Activated CD8-positive, alpha-beta memory T cell treated with anti-CD3 and anti-CD28 coated beads for 24 hours (primary cell): ENCODE results near the gene UNC5A.

Source experiments
- DNase-seq: peaks from one replicate; pipeline ENCODE4 v3.0.0-alpha.2; 2020

UNC5A gene

GRCh38 chr5:176881816-176882566 lies 71.6 kb downstream of the UNC5A start:
- DNase-seq, result no peak

- no peak for DNase-seq
These were observed 72.2 kb downstream of the UNC5A start for GRCh38 chr5:176882567-176882903.

- no peak for DNase-seq
These were observed 73.6 kb downstream of the UNC5A start for GRCh38 chr5:176883700-176884570.

- no peak for DNase-seq
These were observed 74.2 kb downstream of the UNC5A start for GRCh38 chr5:176884571-176884890.

DNA sequence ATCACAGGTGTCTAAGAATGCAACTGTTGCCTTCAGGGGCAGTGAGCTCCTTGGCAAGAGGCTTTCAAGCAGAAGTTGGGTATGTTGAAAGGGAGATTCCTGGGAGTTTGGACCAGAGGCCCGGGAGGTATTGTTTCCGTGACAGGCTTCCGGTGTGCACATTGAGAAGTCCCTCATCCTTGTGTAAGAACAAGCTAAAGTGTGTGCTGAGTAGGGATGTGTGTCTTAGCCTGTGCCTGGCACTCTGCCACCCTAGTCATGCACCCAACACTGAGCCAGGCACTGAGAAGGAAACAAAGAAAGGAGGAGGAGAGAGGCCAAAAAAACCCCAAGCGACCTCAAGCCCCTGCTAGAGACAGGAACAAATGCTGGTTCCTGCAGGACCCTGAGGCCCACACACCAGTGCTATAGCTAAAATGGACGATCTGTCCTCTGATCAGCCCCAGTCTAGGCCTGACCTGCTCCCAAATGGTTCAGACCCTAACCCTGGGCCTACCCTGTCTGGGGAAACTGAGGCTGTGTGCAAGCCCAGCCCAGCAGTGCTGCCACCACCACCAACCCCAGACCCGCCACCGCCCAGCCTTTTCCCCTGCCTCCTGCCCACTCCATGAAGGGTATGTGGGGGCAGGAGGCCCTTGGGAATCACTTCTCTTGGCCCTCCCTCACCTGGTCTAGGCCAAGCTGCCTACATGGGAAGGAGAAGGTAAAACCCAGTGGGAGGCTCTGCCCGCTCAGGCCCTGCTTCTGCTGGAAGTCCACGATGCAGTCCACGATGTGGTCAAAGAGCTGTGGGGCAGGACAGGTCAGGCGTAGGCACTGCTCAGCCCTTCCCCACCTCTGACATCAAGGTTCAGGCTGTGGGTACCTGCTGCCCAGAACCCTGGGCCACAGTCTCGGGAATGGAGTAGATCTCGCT lies 76.2 kb downstream of the UNC5A start:
- DNase-seq, result no peak

DNA sequence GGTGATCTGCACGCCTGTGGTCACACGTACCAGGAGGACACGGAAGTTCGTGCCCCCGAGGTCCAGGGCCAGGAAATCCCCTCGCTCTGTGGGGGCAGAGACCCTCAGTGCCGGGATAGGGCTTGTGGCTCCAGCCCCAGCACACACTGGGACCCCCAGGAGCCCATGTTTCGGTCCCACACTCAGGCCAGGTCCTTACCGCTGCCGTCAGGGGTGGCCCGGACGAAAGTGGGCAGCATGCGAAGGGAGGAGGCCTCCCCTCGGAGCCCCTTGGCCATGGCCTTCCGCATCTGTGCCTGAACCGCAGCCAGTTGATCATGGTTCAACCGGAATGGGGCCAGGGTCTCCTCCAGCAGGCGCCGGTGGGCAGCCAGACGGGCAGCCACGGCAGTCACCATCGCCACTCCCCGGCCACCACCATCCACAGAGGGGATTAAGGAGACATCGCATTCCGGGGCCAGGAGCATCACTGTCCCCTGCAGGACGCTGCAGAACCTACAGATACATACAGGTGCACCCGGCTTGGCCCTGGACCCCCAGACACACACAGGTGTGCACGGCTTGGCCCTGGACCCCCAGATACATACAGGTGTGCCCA lies 77.0 kb downstream of the UNC5A start:
- DNase-seq, result no peak

DNA sequence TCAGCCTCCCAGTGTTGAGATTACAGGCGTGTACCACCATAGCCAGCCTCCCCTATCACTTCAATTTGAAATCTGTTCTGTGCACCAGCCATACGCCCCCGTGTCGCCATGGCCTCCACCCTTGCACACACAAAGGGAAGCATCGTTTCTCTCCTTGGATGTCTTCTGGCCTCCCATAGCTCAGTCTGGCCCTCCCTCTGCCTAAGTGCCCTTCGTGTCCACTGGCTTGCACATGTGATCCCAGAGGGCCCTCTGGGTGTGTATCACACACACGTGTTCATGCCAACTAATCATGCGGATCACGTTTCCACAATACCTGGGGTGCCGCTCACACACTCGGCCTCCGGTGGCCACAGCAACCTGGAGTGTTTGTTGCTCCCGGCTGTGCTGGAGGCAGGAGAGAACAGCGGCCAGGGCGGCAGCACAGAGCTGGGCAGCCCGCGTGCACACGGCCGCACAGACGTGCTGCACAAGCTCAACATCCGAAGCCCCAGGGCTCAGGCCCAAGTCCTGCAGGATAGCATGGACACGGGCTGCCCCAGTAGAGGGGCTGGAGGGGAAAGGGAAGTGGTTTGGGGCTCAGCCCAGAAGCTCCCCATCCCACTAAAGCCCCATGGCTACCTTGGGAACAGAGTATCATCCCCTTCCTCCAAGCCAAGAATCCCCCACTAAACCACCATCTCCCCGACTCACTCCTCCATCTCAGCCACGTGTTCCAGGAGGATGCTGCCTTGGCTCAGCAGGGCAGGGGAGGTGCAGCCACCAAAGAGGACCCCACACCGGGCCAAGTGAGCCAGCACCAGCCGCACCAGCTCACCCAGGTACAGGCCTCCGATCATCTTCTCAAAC lies 77.9 kb downstream of the UNC5A start:
- no peak for DNase-seq

DNA sequence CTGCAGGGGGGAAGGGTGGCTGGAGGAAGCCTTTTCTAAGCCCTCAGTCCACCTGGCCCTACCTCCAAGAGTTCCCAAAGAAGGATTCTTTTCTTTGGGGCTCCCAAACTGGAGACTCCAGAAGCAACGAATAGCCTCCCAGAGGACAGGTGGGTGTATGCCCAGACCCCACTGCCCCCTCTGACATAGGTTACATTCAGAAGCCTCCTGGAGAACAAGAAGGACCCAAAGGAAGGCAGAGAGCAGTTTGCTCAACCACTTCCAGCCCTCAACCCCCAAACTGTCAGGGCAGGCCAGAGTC lies 78.5 kb downstream of the UNC5A start:
- no peak for DNase-seq

- DNase-seq, result no peak
These were observed 79.2 kb downstream of the UNC5A start for GRCh38 chr5:176889321-176890280.

GRCh38 chr5:176890455-176891330 lies 80.3 kb downstream of the UNC5A start:
- DNase-seq, result peak; percentile 50

DNA sequence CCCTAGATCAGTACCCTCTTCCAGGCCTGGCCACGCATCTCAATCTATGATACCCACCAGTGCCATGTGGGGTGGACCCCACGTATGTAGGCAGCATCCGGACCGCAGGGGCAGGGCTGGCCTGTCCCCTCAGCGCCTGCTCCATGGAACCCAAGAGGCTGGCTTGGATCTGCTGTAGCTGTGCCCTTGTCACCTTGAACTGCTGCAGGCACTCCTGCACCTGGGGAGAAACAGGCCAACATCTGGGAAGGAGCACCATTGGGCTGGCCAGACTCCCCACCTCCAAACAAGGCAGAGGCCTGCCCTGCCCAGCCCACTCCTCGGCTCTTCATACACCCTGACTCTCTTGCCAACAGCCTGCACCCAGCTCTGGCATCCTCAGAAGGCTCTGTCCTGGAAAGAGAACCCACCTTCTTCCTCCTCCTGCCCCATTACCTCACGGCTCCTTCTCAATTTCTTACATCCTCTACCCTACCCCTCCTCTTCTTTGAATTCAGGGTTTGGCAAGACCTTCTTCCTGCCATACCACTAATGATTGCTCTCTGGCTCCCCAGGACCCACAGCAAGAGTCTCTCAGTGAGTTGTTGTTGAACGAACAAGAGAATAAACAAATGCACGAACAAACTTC lies 81.1 kb downstream of the UNC5A start:
- DNase-seq, result peak; percentile 35

- peak; percentile 49 for DNase-seq
These were observed 82.3 kb downstream of the UNC5A start for GRCh38 chr5:176892663-176893062.

DNA sequence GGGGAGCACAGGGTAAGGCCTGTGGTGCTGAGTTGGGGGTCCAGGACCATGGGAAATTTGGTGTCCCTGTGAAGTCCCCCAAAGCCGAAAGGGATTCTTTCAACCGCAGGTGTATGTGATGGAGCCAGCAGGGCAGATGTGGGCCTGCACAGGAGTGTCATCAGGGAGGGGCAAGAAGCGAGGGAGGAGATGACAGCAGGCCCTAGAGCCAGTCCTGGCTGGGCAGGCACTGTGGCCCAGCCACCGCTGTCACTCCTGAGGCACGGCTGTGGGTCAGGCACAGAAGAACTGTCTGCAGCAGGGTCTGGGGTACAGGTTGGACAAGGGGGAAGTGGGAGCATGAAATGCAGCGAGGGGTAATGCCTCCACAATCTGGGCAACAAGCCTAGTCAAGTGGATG lies 83.9 kb downstream of the UNC5A start:
- peak; percentile 30 for DNase-seq

DNA sequence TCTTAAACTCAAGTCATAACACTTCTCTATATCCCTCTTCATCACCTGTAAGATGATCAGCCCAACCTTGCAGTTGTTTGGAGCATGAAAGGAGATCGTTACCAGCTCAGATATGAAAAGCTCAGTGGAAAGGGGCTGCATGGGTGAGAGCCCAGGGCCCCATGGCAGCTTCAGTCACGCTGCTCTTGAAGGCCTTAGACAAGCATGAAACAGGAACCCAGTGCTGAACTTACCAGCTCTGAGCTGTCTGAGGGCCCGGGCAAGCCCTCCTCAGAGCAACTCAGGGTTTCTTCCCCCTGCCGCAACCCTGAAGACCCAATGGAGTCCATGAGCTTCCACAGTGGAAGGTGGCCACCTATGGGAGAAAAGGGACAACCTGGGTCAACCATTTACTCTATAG lies 85.5 kb downstream of the UNC5A start:
- DNase-seq, result peak; percentile 38

- peak; percentile 48 for DNase-seq
These were observed 86.9 kb downstream of the UNC5A start for GRCh38 chr5:176897263-176897662.

- peak; percentile 52 for DNase-seq
These were observed 89.0 kb downstream of the UNC5A start, which contains the start of gene HK3 for GRCh38 chr5:176899296-176899891. HK3 (minus strand) TSS chr5:176899346; CDS start chr5:176896159, 3,187 bp downstream.

DNA sequence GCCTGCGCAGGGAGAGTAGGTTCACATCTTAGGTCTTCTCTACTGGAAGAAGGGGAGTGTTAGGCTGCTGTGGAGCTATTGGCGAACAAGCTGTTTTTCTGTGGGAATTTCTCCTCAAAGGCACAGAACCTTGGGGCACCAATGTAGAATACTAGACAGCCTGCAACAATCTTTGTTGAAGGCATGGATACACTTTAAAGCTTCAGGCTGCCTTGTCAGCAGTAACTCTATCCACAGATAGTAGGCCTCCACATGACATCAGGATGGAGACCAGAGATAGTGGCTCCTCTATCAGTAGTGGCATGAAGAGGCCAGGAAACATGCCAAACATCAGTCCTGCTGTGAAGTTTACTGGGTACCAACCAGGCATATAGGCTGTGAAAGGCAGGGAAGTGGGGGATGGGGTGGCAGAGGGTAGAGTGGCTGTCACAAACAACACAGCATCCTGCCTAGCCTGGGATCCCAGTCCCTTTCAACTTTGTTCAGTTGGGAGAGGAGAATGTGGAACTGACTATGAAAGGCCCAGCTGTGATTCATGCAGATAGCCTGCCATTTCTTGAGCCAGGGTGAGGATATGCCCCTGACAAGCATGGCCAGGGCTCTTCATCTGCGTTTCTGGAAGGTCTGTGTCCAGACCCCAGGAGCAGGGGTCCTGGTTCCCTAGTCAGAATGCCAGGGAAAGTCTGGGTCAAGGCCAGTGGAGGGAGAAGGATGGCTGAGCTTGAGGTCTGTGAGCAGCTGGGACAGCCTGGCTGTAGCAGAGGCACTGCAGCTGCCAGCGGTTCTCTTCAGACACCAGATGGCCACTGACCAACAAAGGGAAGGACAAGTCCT lies 89.8 kb downstream of the UNC5A start:
- DNase-seq, result peak; percentile 54

- DNase-seq, result no peak
These were observed 90.4 kb downstream of the UNC5A start for GRCh38 chr5:176900780-176901204.
